ENCODE measurements around the gene MTHFR.

DNA sequence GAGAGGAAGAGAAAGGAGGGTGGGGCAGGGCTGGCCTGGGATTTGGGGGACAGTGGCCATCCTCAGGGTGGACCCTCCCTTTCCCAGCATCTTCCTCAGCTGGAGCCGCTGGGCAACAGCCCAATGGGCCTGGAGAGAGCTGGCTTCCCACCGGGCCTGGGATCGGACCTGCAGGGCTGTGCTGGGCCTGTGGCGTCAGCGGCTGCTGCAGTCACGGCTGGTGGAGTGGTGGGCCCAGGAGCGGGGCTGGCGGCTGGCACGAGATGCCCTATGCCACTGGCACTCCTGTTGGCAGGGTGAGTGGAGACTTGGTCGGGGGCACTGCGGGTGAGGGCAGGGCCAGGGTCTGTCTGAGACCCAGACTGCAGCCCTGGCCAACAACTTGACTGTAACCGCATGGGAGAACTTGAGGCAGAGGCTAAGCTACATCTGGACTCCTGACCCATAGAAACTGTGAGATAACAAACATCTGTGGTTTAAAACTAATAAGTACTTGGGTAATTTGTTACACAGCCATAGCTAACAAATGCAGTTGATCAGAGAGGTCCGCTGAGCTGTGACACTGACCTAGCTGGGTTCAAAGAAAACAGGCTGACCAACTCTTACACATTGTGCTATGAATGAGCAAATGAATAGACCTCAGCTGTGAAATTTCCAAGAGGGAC is 25.9 kb downstream of the MTHFR start:
- no peak for TF ChIP-seq POLR2AphosphoS5 (IDR thresholded peaks at IDR 0.05; ENCODE audit: low read depth, low read length)
- TF ChIP-seq, protein P1, sequence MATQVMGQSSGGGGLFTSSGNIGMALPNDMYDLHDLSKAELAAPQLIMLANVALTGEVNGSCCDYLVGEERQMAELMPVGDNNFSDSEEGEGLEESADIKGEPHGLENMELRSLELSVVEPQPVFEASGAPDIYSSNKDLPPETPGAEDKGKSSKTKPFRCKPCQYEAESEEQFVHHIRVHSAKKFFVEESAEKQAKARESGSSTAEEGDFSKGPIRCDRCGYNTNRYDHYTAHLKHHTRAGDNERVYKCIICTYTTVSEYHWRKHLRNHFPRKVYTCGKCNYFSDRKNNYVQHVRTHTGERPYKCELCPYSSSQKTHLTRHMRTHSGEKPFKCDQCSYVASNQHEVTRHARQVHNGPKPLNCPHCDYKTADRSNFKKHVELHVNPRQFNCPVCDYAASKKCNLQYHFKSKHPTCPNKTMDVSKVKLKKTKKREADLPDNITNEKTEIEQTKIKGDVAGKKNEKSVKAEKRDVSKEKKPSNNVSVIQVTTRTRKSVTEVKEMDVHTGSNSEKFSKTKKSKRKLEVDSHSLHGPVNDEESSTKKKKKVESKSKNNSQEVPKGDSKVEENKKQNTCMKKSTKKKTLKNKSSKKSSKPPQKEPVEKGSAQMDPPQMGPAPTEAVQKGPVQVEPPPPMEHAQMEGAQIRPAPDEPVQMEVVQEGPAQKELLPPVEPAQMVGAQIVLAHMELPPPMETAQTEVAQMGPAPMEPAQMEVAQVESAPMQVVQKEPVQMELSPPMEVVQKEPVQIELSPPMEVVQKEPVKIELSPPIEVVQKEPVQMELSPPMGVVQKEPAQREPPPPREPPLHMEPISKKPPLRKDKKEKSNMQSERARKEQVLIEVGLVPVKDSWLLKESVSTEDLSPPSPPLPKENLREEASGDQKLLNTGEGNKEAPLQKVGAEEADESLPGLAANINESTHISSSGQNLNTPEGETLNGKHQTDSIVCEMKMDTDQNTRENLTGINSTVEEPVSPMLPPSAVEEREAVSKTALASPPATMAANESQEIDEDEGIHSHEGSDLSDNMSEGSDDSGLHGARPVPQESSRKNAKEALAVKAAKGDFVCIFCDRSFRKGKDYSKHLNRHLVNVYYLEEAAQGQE (IDR thresholded peaks at IDR 0.05; ENCODE audit: insufficient read depth in 1 of 2, low read depth in 2 of 2, low read length in 2 of 2): no peak

Measured in PFSK-1 (cell line).